ENCODE measurements around the gene LIPH.

LIPH gene

DNA sequence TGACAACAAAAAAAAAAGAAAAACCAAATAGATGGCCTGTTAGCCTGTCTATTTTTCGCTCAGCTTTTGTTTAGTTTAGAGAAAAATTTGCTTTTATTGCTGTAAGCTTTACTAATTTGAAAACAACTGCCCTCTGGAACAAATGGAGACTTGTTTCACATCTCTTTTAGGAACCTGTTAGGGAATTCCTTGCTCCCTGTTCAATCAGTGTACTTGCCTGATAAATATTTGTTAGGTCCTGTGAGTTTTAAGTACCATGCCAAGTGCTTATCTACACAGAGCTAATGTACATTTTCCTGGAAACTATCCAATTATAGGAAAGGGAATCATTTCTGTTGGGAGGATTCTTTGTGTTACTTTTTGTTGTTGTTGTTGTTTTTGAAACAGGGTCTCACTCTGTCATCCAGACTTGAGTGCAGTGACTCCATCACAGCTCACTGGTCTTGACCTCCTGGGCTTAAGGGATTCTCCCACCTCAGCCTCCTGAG lies 3.5 kb upstream of the LIPH start:
- TF ChIP-seq, protein P1, sequence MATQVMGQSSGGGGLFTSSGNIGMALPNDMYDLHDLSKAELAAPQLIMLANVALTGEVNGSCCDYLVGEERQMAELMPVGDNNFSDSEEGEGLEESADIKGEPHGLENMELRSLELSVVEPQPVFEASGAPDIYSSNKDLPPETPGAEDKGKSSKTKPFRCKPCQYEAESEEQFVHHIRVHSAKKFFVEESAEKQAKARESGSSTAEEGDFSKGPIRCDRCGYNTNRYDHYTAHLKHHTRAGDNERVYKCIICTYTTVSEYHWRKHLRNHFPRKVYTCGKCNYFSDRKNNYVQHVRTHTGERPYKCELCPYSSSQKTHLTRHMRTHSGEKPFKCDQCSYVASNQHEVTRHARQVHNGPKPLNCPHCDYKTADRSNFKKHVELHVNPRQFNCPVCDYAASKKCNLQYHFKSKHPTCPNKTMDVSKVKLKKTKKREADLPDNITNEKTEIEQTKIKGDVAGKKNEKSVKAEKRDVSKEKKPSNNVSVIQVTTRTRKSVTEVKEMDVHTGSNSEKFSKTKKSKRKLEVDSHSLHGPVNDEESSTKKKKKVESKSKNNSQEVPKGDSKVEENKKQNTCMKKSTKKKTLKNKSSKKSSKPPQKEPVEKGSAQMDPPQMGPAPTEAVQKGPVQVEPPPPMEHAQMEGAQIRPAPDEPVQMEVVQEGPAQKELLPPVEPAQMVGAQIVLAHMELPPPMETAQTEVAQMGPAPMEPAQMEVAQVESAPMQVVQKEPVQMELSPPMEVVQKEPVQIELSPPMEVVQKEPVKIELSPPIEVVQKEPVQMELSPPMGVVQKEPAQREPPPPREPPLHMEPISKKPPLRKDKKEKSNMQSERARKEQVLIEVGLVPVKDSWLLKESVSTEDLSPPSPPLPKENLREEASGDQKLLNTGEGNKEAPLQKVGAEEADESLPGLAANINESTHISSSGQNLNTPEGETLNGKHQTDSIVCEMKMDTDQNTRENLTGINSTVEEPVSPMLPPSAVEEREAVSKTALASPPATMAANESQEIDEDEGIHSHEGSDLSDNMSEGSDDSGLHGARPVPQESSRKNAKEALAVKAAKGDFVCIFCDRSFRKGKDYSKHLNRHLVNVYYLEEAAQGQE (IDR thresholded peaks at IDR 0.05; ENCODE audit: insufficient read depth in 1 of 2, low read depth in 2 of 2, low read length in 2 of 2): no peak
- TF ChIP-seq FOXP2 (optimal IDR thresholded peaks at IDR 0.05; ENCODE audit: borderline replicate concordance, extremely low read depth, extremely low read length, insufficient read depth) (no peak), POLR2AphosphoS5 (IDR thresholded peaks at IDR 0.05; ENCODE audit: low read depth, low read length) (no peak), SIN3A (IDR thresholded peaks at IDR 0.05; ENCODE audit: borderline replicate concordance, insufficient read depth, low read length) (no peak), TAF1 (IDR thresholded peaks at IDR 0.05; ENCODE audit: borderline replicate concordance, insufficient read depth, low read length) (no peak)

DNA sequence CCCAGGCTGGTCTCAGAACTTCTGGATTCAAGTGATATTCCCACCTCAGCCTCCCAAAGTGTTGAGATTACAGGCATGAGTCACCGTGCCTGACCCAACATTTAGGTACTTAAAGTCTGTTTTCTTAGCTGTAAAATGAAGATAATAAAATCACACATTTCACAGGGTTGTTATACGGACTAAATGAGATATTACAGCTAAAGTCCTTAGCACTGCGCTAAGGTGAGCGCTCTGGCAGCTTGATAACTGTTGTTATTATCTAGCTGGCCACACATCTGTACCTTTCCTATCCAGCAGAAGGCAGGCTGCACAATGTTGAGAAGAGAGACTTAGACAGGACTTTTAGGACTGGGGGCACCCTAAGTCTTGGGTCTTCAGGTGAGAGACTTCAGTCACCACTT lies 2.7 kb upstream of the LIPH start:
- no peak for TF ChIP-seq FOXP2 (optimal IDR thresholded peaks at IDR 0.05; ENCODE audit: borderline replicate concordance, extremely low read depth, extremely low read length, insufficient read depth)
- TF ChIP-seq, protein P1 (IDR thresholded peaks at IDR 0.05; ENCODE audit: insufficient read depth in 1 of 2, low read depth in 2 of 2, low read length in 2 of 2): no peak
- TF ChIP-seq SIN3A (IDR thresholded peaks at IDR 0.05; ENCODE audit: borderline replicate concordance, insufficient read depth, low read length): no peak
- TF ChIP-seq POLR2AphosphoS5 (IDR thresholded peaks at IDR 0.05; ENCODE audit: low read depth, low read length): no peak
- TF ChIP-seq TAF1 (IDR thresholded peaks at IDR 0.05; ENCODE audit: borderline replicate concordance, insufficient read depth, low read length): no peak

DNA sequence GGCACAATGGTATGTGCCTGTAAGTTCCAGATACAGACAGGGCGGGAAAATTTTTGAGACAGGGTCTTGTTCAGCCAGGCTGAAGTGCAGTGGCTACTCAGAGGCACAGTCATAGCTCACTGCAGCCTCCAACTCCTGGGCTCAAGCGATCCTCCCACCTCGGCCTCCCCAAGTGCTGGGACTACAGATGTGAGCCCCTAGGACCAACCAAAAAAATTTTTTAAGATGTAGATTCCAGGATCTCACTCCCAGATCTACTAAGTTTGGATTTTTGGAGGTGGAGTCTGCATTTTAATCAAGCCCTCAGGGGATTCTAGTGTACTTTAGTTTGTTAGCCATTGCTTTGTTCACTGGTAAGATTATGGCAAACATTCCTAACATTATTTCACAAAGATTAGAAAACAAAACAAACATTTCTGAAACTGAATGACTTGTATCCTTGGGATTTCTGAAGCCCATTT lies 2.7 kb downstream of the LIPH start:
- TF ChIP-seq FOXP2 (optimal IDR thresholded peaks at IDR 0.05; ENCODE audit: borderline replicate concordance, extremely low read depth, extremely low read length, insufficient read depth): no peak
- TF ChIP-seq TAF1 (IDR thresholded peaks at IDR 0.05; ENCODE audit: borderline replicate concordance, insufficient read depth, low read length): no peak
- TF ChIP-seq, protein P1 (IDR thresholded peaks at IDR 0.05; ENCODE audit: insufficient read depth in 1 of 2, low read depth in 2 of 2, low read length in 2 of 2): no peak
- TF ChIP-seq SIN3A (IDR thresholded peaks at IDR 0.05; ENCODE audit: borderline replicate concordance, insufficient read depth, low read length): no peak
- no peak for TF ChIP-seq POLR2AphosphoS5 (IDR thresholded peaks at IDR 0.05; ENCODE audit: low read depth, low read length)

DNA sequence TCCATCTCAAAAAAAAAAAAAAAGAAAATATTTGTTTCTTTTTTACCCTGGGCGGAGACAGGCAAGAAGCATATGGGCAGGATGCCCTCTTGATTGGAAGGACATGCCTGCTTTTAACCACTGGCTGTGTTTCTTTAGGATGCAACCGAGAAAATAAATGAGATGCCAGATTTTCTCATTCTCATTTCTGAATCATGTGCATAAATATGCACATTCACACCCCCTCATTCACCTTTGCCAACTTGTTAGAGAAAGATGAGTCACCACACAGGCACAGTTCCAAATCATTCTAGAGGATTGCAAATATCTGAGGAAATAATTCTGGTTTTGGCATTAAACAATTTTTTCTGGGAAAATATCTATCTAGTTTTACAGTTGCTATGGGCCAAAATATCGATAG lies 3.3 kb downstream of the LIPH start:
- TF ChIP-seq, protein P1 (IDR thresholded peaks at IDR 0.05; ENCODE audit: insufficient read depth in 1 of 2, low read depth in 2 of 2, low read length in 2 of 2): no peak
- TF ChIP-seq TAF1 (IDR thresholded peaks at IDR 0.05; ENCODE audit: borderline replicate concordance, insufficient read depth, low read length): no peak
- no peak for TF ChIP-seq SIN3A (IDR thresholded peaks at IDR 0.05; ENCODE audit: borderline replicate concordance, insufficient read depth, low read length)
- no peak for TF ChIP-seq POLR2AphosphoS5 (IDR thresholded peaks at IDR 0.05; ENCODE audit: low read depth, low read length)
- TF ChIP-seq FOXP2 (optimal IDR thresholded peaks at IDR 0.05; ENCODE audit: borderline replicate concordance, extremely low read depth, extremely low read length, insufficient read depth): no peak

DNA sequence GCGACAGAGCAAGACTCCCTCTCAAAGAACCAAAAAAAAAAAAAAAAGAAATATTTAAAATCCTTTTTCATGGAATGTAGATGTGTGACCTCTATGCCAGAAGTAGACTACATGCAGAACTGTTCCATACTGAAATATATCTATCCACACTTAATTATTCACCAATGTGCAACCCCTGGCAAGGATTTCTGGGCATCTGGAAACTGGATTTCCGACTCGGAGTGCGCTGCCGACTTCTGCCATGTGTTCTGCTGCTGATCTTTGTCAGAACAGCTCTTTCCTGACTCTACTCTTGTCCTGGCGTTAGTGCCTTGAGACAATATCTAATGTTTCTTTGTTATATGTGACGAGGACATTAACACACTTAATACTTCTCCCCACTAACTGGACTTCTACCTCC lies 11.7 kb downstream of the LIPH start:
- no peak for TF ChIP-seq TAF1 (IDR thresholded peaks at IDR 0.05; ENCODE audit: borderline replicate concordance, insufficient read depth, low read length)
- TF ChIP-seq, protein P1 (IDR thresholded peaks at IDR 0.05; ENCODE audit: insufficient read depth in 1 of 2, low read depth in 2 of 2, low read length in 2 of 2): no peak
- TF ChIP-seq POLR2AphosphoS5 (IDR thresholded peaks at IDR 0.05; ENCODE audit: low read depth, low read length): no peak
- no peak for TF ChIP-seq FOXP2 (optimal IDR thresholded peaks at IDR 0.05; ENCODE audit: borderline replicate concordance, extremely low read depth, extremely low read length, insufficient read depth)
- TF ChIP-seq SIN3A (IDR thresholded peaks at IDR 0.05; ENCODE audit: borderline replicate concordance, insufficient read depth, low read length): no peak
